Stimulated activated CD8-positive, alpha-beta memory T cell treated with anti-CD3 and anti-CD28 coated beads, Interleukin-4, amount 100 ng/mL, for 24 hours (primary cell): Measurements from ENCODE around the gene PXYLP1.
A peak's percentile ranks its signal among the peaks of the same experiment; 100 is the strongest.

Source experiments
- DNase-seq: peaks from one replicate; pipeline ENCODE4 v3.0.0-alpha.2; 2020; ENCODE audit warnings: low read depth

The PXYLP1 gene

GRCh38 chr3:141229132-141229531, 2.5 kb upstream of the PXYLP1 start:
- DNase-seq: no peak

- no peak for DNase-seq
These were observed 1.3 kb upstream of the PXYLP1 start for GRCh38 chr3:141230293-141230692.

GRCh38 chr3:141231952-141232823, 563 bp downstream of the PXYLP1 start:
- no peak for DNase-seq

GRCh38 chr3:141233457-141234161, 2.0 kb downstream of the PXYLP1 start:
- DNase-seq: no peak

- no peak for DNase-seq
These were observed 2.7 kb downstream of the PXYLP1 start for GRCh38 chr3:141234283-141234682.

GRCh38 chr3:141235661-141236171, 4.1 kb downstream of the PXYLP1 start:
- DNase-seq: no peak

GRCh38 chr3:141236361-141236760, 4.7 kb downstream of the PXYLP1 start:
- no peak for DNase-seq

GRCh38 chr3:141237701-141238521, 6.3 kb downstream of the PXYLP1 start:
- DNase-seq: no peak

- no peak for DNase-seq
These were observed 8.1 kb downstream of the PXYLP1 start for GRCh38 chr3:141239511-141240281.

- DNase-seq: no peak
These were observed 8.7 kb downstream of the PXYLP1 start for GRCh38 chr3:141240286-141240685.

GRCh38 chr3:141240687-141241615, 9.3 kb downstream of the PXYLP1 start:
- DNase-seq: no peak

GRCh38 chr3:141241616-141242376, 10.2 kb downstream of the PXYLP1 start:
- DNase-seq: no peak

GRCh38 chr3:141242377-141243092, 10.9 kb downstream of the PXYLP1 start:
- DNase-seq: no peak

- peak; percentile 62 for DNase-seq
These were observed 11.7 kb downstream of the PXYLP1 start for GRCh38 chr3:141243271-141243707.

- no peak for DNase-seq
These were observed 14.8 kb downstream of the PXYLP1 start for GRCh38 chr3:141246224-141246957.

GRCh38 chr3:141246958-141247301, 15.3 kb downstream of the PXYLP1 start:
- DNase-seq: no peak

GRCh38 chr3:141248064-141248463, 16.4 kb downstream of the PXYLP1 start:
- DNase-seq: no peak

- DNase-seq: no peak
These were observed 17.4 kb downstream of the PXYLP1 start for GRCh38 chr3:141249041-141249440.
